Nephron (organoid): ENCODE data around the gene CHMP6.

Experiments used
- H3K27ac Mint-ChIP-seq, 3 experiments: 2 replicates each; pipeline ENCODE4 v1.8.0; 2020; ENCODE audit warnings: mixed read lengths in 3 of 3, mild to moderate bottlenecking in 2 of 3, moderate library complexity in 1 of 3
- H3K27me3 Mint-ChIP-seq: 2 replicates; pipeline ENCODE4 v1.8.0; 2021; ENCODE audit warnings: low read depth, mild to moderate bottlenecking, moderate library complexity, mixed read lengths
- H3K36me3 Mint-ChIP-seq: 2 replicates; pipeline ENCODE4 v1.8.0; 2020; ENCODE audit warnings: low read depth, mixed read lengths
- H3K4me1 Mint-ChIP-seq: 2 replicates; pipeline ENCODE4 v1.8.0; 2020; ENCODE audit warnings: mixed read lengths
- H3K4me3 Mint-ChIP-seq, 3 experiments: 2 replicates each; pipeline ENCODE4 v1.8.0; 2020; ENCODE audit warnings: mild to moderate bottlenecking in 3 of 3, mixed read lengths in 3 of 3, moderate library complexity in 2 of 3
- H3K9me3 Mint-ChIP-seq: 2 replicates; pipeline ENCODE4 v1.8.0; 2020; ENCODE audit warnings: mixed read lengths
- TF ChIP-seq, protein P1 (sequence below), 3 experiments: fragments of 200-600 bp; sonication (generic); IDR thresholded peaks; one replicate each; pipeline ENCODE4 v1.5.0; 2021; ENCODE audit warnings: antibody characterized with exemption in 3 of 3; ENCODE audit not compliant: unreplicated experiment in 3 of 3

CHMP6 gene

GRCh38 chr17:81019563-81020442 lies 28.2 kb downstream of the CHMP6 start:
- Mint-ChIP-seq H3K36me3 (no peaks in the 10 kb centered on the region), H3K4me3 (no peak overlapping the region), H3K4me1 (peaks cover 28% of the 10 kb centered on the region), H3K9me3 (peaks cover 11% of the 10 kb centered on the region), H3K27me3 (peaks cover 7% of the 10 kb centered on the region), H3K27ac (peak overlapping the region in 1 of 3 experiments; percentile 39)
- TF ChIP-seq, protein P1, sequence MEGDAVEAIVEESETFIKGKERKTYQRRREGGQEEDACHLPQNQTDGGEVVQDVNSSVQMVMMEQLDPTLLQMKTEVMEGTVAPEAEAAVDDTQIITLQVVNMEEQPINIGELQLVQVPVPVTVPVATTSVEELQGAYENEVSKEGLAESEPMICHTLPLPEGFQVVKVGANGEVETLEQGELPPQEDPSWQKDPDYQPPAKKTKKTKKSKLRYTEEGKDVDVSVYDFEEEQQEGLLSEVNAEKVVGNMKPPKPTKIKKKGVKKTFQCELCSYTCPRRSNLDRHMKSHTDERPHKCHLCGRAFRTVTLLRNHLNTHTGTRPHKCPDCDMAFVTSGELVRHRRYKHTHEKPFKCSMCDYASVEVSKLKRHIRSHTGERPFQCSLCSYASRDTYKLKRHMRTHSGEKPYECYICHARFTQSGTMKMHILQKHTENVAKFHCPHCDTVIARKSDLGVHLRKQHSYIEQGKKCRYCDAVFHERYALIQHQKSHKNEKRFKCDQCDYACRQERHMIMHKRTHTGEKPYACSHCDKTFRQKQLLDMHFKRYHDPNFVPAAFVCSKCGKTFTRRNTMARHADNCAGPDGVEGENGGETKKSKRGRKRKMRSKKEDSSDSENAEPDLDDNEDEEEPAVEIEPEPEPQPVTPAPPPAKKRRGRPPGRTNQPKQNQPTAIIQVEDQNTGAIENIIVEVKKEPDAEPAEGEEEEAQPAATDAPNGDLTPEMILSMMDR (IDR thresholded peaks at IDR 0.05; ENCODE audit: unreplicated experiment in 3 of 3), result no peak

- Mint-ChIP-seq H3K4me1 (peaks cover 29% of the 10 kb centered on the region), H3K9me3 (peaks cover 8% of the 10 kb centered on the region), H3K36me3 (no peaks in the 10 kb centered on the region), H3K4me3 (no peak overlapping the region), H3K27me3 (peaks cover 12% of the 10 kb centered on the region), H3K27ac (no peak overlapping the region)
- TF ChIP-seq, protein P1 (IDR thresholded peaks at IDR 0.05; ENCODE audit: unreplicated experiment in 3 of 3), result no peak
These were observed 28.8 kb downstream of the CHMP6 start for GRCh38 chr17:81020443-81020766.

GRCh38 chr17:81020767-81021497 lies 29.3 kb downstream of the CHMP6 start:
- Mint-ChIP-seq H3K36me3 (no peaks in the 10 kb centered on the region), H3K4me3 (no peak overlapping the region), H3K27ac (no peak overlapping the region), H3K9me3 (peaks cover 4% of the 10 kb centered on the region), H3K27me3 (peaks cover 12% of the 10 kb centered on the region), H3K4me1 (peaks cover 31% of the 10 kb centered on the region)
- TF ChIP-seq, protein P1 (IDR thresholded peaks at IDR 0.05; ENCODE audit: unreplicated experiment in 3 of 3), result no peak

DNA sequence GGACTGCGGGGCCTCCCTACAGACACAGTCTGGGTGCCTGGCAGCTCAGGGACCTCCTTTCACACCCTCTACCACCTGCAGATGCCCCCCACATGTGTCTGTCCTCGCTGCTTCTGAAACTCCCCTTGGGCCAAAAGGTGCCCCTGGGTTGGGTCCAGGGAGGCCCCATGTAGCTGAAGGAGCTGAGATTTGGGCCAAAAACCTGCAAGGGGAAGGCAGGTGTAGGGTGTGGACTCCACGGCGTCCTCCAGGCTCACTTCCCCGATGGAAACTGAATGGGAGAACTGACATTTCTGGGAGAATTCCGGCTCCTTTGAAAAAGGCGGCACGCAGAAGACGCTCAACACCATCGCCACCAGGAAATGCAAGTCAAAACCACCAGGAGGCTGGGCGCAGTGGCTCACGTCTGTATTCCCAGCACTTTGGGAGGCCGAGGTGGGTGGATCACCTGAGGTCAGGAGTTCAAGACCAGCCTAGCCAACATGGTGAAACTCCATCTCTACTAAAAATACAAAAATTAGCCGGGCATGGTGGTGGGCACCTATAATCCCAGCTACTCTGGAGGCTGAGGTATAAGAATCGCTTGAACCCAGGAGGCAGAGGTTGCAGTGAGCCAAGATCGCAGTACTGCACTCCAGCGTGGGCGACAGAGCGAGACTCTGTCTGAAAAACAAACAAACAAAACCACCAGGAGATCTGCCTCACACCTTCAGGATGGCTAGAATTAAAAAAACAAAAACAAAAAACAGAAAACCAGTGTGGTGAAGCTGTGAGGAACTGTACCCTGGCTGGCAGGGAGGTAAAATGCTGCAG lies 30.1 kb downstream of the CHMP6 start:
- peaks cover 12% of the 10 kb centered on the region for H3K27me3 Mint-ChIP-seq
- TF ChIP-seq, protein P1 (IDR thresholded peaks at IDR 0.05; ENCODE audit: unreplicated experiment in 3 of 3), result no peak
- peak overlapping the region in 2 of 3 experiments; percentile 17 to 57 for H3K27ac Mint-ChIP-seq
- peaks cover 2% of the 10 kb centered on the region for H3K9me3 Mint-ChIP-seq
- H3K36me3 Mint-ChIP-seq, result no peaks in the 10 kb centered on the region
- H3K4me3 Mint-ChIP-seq, result no peak overlapping the region
- H3K4me1 Mint-ChIP-seq, result peaks cover 38% of the 10 kb centered on the region

GRCh38 chr17:81022344-81022676 lies 30.7 kb downstream of the CHMP6 start:
- TF ChIP-seq, protein P1 (IDR thresholded peaks at IDR 0.05; ENCODE audit: unreplicated experiment in 3 of 3), result no peak
- no peaks in the 10 kb centered on the region for H3K36me3 Mint-ChIP-seq

More at GRCh38 chr17:81022344-81022676, 30.7 kb downstream of the CHMP6 start:
- Mint-ChIP-seq H3K4me1 (peaks cover 44% of the 10 kb centered on the region), H3K9me3 (no peaks in the 10 kb centered on the region), H3K27ac (peak overlapping the region in 2 of 3 experiments; percentile 17 to 57), H3K27me3 (peaks cover 12% of the 10 kb centered on the region), H3K4me3 (peak overlapping the region in 1 of 3 experiments; percentile 20)
